GM23338 (cell line): Measurements from ENCODE around the gene SAP130. TPM values are rescaled to one million over a fixed set of nuclear protein-coding genes. Genes with fewer than 3 reads are reported as not detected.

Experiments used
- ATAC-seq: fragments of 200-7000 bp; cut with Tn5 transposase; 3 replicates; pipeline ENCODE4 v1.9.1; 2020
- DNase-seq: peaks from one replicate; pipeline ENCODE4 v3.0.0-alpha.2; 2015; ENCODE audit warnings: low spot score
- H2AFZ ChIP-seq: fragments of 200-600 bp; sonication (generic); 2 replicates; pipeline ENCODE4 v1.8.0; 2016; ENCODE audit warnings: antibody characterized with exemption, mild to moderate bottlenecking, moderate library complexity
- H3F3A ChIP-seq: fragments of 200-600 bp; sonication (generic); replicated peaks from 2 replicates; pipeline ENCODE4 v1.8.0; 2017; ENCODE audit warnings: antibody characterized with exemption, mixed run types, low read depth
- H3K27ac ChIP-seq: fragments of 200-600 bp; sonication (generic); 2 replicates; pipeline ENCODE4 v1.6.1; 2016; ENCODE audit warnings: low read depth
- H3K27me3 ChIP-seq: fragments of 200-600 bp; sonication (generic); 2 replicates; pipeline ENCODE4 v1.8.0; 2016; ENCODE audit warnings: mild to moderate bottlenecking, mixed run types, moderate library complexity; ENCODE audit not compliant: insufficient read depth
- H3K36me3 ChIP-seq: fragments of 200-600 bp; sonication (generic); 2 replicates; pipeline ENCODE4 v1.8.0; 2016; ENCODE audit warnings: mild to moderate bottlenecking; ENCODE audit not compliant: insufficient read depth
- H3K4me1 ChIP-seq: fragments of 200-600 bp; sonication (generic); 2 replicates; pipeline ENCODE4 v1.8.0; 2016; ENCODE audit warnings: mild to moderate bottlenecking, moderate library complexity; ENCODE audit not compliant: insufficient read depth
- H3K4me2 ChIP-seq: fragments of 200-600 bp; sonication (generic); 2 replicates; pipeline ENCODE4 v1.7.1; 2017; ENCODE audit warnings: mixed run types
- H3K4me3 ChIP-seq: fragments of 200-600 bp; sonication (generic); 2 replicates; pipeline ENCODE4 v1.6.1; 2016; ENCODE audit warnings: mixed run types
- H3K79me2 ChIP-seq: fragments of 200-600 bp; sonication (generic); replicated peaks from 2 replicates; pipeline ENCODE4 v1.8.0; 2017; ENCODE audit warnings: mild to moderate bottlenecking; ENCODE audit not compliant: insufficient read depth
- H3K9me2 ChIP-seq: fragments of 200-600 bp; sonication (generic); 2 replicates; pipeline ENCODE4 v1.8.0; 2017; ENCODE audit not compliant: insufficient read depth
- H4K20me1 ChIP-seq: fragments of 200-600 bp; sonication (generic); replicated peaks from 2 replicates; pipeline ENCODE4 v1.8.0; 2017; ENCODE audit warnings: mild to moderate bottlenecking; ENCODE audit not compliant: insufficient read depth
- H3K27ac Mint-ChIP-seq: 2 replicates; pipeline ENCODE4 v1.8.0; 2020; ENCODE audit warnings: inconsistent platforms, mild to moderate bottlenecking, moderate library complexity, mixed read lengths
- H3K27me3 Mint-ChIP-seq: 3 replicates; pipeline ENCODE4 v1.8.0; 2022; ENCODE audit warnings: low read depth, mild to moderate bottlenecking, moderate library complexity, mixed read lengths, inconsistent platforms; ENCODE audit not compliant: insufficient read depth, poor library complexity
- H3K36me3 Mint-ChIP-seq: 3 replicates; pipeline ENCODE4 v1.8.0; 2021; ENCODE audit warnings: low read depth, mild to moderate bottlenecking, inconsistent platforms, moderate library complexity, mixed read lengths
- H3K4me1 Mint-ChIP-seq: 3 replicates; pipeline ENCODE4 v1.8.0; 2020; ENCODE audit warnings: mild to moderate bottlenecking, inconsistent platforms, mixed read lengths
- H3K4me3 Mint-ChIP-seq: 3 replicates; pipeline ENCODE4 v1.8.0; 2021; ENCODE audit warnings: moderate library complexity, mild to moderate bottlenecking, inconsistent platforms, mixed read lengths
- H3K9me3 Mint-ChIP-seq: 3 replicates; pipeline ENCODE4 v1.8.0; 2020; ENCODE audit warnings: moderate library complexity, mild to moderate bottlenecking, inconsistent platforms, mixed read lengths
- CREB1 ChIP-seq: fragments of 250-450 bp; sonication (Bioruptor Pico); IDR thresholded peaks from 2 replicates; pipeline ENCODE4 v1.5.0; 2020; ENCODE audit warnings: low read depth, mild to moderate bottlenecking, moderate library complexity
- CTCF ChIP-seq, 2 experiments: fragments of 200-600 bp in 1 of 2; sonication (generic) in 1 of 2; conservative IDR thresholded peaks; 2 replicates each; pipeline versions ENCODE4 v1.5.1 to v1.6.1; 2016 to 2017; ENCODE audit warnings: antibody characterized with exemption in 2 of 2, low read depth in 2 of 2, mild to moderate bottlenecking in 2 of 2, moderate library complexity in 1 of 2
- ETS1 ChIP-seq: IDR thresholded peaks from 2 replicates; pipeline ENCODE4 v1.6.1; 2016; ENCODE audit warnings: antibody characterized with exemption
- EZH2 ChIP-seq: fragments of 200-600 bp; sonication (generic); IDR thresholded peaks from one replicate; pipeline ENCODE4 v1.8.0; 2017; ENCODE audit warnings: antibody characterized with exemption, mild to moderate bottlenecking, low read depth; ENCODE audit not compliant: unreplicated experiment
- EZH2phosphoT487 ChIP-seq: fragments of 200-600 bp; sonication (generic); IDR thresholded peaks from one replicate; pipeline ENCODE4 v1.8.1; 2018; ENCODE audit warnings: antibody characterized with exemption; ENCODE audit not compliant: unreplicated experiment
- JUNB ChIP-seq: IDR thresholded peaks from one replicate; pipeline ENCODE4 v1.6.1; 2016; ENCODE audit warnings: antibody characterized with exemption; ENCODE audit not compliant: unreplicated experiment
- NANOG ChIP-seq: IDR thresholded peaks from 2 replicates; pipeline ENCODE4 v1.6.1; 2016; ENCODE audit warnings: antibody characterized with exemption, borderline replicate concordance
- POLR2AphosphoS5 ChIP-seq: IDR thresholded peaks from 2 replicates; pipeline ENCODE4 v1.6.1; 2016; ENCODE audit warnings: antibody characterized with exemption, low read depth
- REST ChIP-seq: IDR thresholded peaks from one replicate; pipeline ENCODE4 v1.6.1; 2018; ENCODE audit warnings: antibody characterized with exemption; ENCODE audit not compliant: unreplicated experiment
- STAT1 ChIP-seq: IDR thresholded peaks from one replicate; pipeline ENCODE4 v1.6.1; 2016; ENCODE audit warnings: antibody characterized with exemption; ENCODE audit not compliant: unreplicated experiment
- ZNF114 ChIP-seq: fragments of 250-450 bp; sonication (Bioruptor Pico); IDR thresholded peaks from 2 replicates; pipeline ENCODE4 v1.5.0; 2020; ENCODE audit warnings: mild to moderate bottlenecking, moderate library complexity
- ZNF331 ChIP-seq: fragments of 250-450 bp; sonication (Bioruptor Pico); IDR thresholded peaks from 2 replicates; pipeline ENCODE4 v1.5.0; 2020; ENCODE audit warnings: low read depth, mild to moderate bottlenecking, moderate library complexity
- polyA plus RNA-seq: library from polyadenylated mRNA; unstranded; fragments of >200 nt; fragmentation: Nextera tagmentation; extraction: Ambion mirVana; gene quantifications from 2 replicates; pipeline ENCODE4 v1.2.1, GENCODE V29; 2016
- total RNA-seq: library from RNA; depleted of rRNA; stranded (reverse); fragments of >200 nt; shearing (Covaris generic); gene quantifications from 2 replicates; pipeline ENCODE4 v1.2.3, GENCODE V29; 2014
- TF ChIP-seq, protein P1 (sequence below): fragments of 250-450 bp; sonication (Bioruptor Pico); IDR thresholded peaks from 2 replicates; pipeline ENCODE4 v1.5.0; 2020; ENCODE audit warnings: mild to moderate bottlenecking, moderate library complexity

SAP130 gene
- total and polyA plus RNA-seq, 2 experiments from 2014 or later, result 19.5 to 35.1 TPM

DNA sequence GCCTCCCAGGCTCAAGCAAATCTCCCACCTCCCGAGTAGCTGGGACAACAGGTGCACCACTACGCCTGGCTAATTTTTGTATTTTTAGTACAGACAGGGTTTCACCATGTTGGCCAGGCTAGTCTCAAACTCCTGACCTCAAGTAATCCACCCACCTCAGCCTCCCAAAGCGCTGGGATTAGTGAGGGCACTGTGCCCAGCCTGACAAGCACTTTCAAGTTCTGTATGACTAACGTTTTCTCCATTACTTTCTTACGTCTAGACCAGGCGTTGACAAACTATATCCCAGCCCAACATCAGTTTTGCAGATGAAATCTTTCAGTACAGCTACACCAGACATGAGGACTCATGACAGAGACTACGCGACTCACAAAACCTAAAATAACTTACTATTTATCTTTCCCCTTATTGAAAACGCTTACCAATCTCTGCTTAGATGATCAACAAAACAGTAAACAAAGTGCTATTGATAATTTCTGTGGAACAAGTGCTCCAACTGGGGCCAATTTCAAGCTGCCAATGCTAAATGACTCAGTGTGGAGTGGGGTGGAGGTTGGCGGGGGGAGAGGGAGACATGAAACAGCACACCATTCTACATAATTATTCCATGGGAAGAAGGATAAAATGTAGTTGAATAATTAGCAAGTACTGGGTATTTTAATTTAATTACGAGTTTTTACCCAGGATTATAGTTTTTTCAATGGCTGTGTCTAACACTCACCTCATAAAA, 59.1 kb downstream of the SAP130 start:
- Mint-ChIP-seq H3K36me3 (peaks cover 41% of the 10 kb centered on the region), H3K4me1 (no peaks in the 10 kb centered on the region), H3K27me3 (peaks cover 7% of the 10 kb centered on the region), H3K4me3 (no peak overlapping the region), H3K27ac (no peak overlapping the region), H3K9me3 (0 out of 3 replicates have a peak, but pooled peaks cover 1% of the 10 kb centered on the region)
- no peak overlapping the region for H3K27ac ChIP-seq
- H3K27me3 ChIP-seq, result no peaks in the 10 kb centered on the region
- no peak overlapping the region for H3K4me2 ChIP-seq
- H4K20me1 ChIP-seq, result no peaks in the 10 kb centered on the region; the same call in 1 of the 2 replicates
- no peaks in the 10 kb centered on the region for H3K79me2 ChIP-seq
- no peak for DNase-seq
- H3K36me3 ChIP-seq, result peaks cover 8% of the 10 kb centered on the region
- no peaks in the 10 kb centered on the region for H3K9me2 ChIP-seq
- no peak for ATAC-seq
- TF ChIP-seq ZNF114 (CRISPR knock-in tag), result no peak
- TF ChIP-seq, protein P1, sequence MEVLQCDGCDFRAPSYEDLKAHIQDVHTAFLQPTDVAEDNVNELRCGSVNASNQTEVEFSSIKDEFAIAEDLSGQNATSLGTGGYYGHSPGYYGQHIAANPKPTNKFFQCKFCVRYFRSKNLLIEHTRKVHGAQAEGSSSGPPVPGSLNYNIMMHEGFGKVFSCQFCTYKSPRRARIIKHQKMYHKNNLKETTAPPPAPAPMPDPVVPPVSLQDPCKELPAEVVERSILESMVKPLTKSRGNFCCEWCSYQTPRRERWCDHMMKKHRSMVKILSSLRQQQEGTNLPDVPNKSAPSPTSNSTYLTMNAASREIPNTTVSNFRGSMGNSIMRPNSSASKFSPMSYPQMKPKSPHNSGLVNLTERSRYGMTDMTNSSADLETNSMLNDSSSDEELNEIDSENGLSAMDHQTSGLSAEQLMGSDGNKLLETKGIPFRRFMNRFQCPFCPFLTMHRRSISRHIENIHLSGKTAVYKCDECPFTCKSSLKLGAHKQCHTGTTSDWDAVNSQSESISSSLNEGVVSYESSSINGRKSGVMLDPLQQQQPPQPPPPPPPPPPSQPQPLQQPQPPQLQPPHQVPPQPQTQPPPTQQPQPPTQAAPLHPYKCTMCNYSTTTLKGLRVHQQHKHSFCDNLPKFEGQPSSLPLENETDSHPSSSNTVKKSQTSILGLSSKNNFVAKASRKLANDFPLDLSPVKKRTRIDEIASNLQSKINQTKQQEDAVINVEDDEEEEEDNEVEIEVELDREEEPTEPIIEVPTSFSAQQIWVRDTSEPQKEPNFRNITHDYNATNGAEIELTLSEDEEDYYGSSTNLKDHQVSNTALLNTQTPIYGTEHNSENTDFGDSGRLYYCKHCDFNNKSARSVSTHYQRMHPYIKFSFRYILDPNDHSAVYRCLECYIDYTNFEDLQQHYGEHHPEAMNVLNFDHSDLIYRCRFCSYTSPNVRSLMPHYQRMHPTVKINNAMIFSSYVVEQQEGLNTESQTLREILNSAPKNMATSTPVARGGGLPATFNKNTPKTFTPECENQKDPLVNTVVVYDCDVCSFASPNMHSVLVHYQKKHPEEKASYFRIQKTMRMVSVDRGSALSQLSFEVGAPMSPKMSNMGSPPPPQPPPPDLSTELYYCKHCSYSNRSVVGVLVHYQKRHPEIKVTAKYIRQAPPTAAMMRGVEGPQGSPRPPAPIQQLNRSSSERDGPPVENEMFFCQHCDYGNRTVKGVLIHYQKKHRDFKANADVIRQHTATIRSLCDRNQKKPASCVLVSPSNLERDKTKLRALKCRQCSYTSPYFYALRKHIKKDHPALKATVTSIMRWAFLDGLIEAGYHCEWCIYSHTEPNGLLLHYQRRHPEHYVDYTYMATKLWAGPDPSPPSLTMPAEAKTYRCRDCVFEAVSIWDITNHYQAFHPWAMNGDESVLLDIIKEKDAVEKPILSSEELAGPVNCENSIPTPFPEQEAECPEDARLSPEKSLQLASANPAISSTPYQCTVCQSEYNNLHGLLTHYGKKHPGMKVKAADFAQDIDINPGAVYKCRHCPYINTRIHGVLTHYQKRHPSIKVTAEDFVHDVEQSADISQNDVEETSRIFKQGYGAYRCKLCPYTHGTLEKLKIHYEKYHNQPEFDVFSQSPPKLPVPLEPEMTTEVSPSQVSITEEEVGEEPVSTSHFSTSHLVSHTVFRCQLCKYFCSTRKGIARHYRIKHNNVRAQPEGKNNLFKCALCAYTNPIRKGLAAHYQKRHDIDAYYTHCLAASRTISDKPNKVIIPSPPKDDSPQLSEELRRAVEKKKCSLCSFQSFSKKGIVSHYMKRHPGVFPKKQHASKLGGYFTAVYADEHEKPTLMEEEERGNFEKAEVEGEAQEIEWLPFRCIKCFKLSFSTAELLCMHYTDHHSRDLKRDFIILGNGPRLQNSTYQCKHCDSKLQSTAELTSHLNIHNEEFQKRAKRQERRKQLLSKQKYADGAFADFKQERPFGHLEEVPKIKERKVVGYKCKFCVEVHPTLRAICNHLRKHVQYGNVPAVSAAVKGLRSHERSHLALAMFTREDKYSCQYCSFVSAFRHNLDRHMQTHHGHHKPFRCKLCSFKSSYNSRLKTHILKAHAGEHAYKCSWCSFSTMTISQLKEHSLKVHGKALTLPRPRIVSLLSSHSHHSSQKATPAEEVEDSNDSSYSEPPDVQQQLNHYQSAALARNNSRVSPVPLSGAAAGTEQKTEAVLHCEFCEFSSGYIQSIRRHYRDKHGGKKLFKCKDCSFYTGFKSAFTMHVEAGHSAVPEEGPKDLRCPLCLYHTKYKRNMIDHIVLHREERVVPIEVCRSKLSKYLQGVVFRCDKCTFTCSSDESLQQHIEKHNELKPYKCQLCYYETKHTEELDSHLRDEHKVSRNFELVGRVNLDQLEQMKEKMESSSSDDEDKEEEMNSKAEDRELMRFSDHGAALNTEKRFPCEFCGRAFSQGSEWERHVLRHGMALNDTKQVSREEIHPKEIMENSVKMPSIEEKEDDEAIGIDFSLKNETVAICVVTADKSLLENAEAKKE, result no peak
- TF ChIP-seq ETS1, result no peak
- TF ChIP-seq ZNF331 (CRISPR knock-in tag), result no peak
- TF ChIP-seq EZH2, result no peak
- no peak for TF ChIP-seq CREB1 (CRISPR knock-in tag)
- TF ChIP-seq EZH2phosphoT487, result no peak
- no peak for TF ChIP-seq POLR2AphosphoS5
- TF ChIP-seq JUNB, result no peak
- no peak for TF ChIP-seq CTCF (conservative IDR thresholded peaks at IDR 0.05; ENCODE audit: low read depth in 2 of 2)
- no peak for TF ChIP-seq STAT1
- TF ChIP-seq REST, result no peak
- no peak for TF ChIP-seq NANOG
- H2AFZ ChIP-seq, result no peak overlapping the region
- no peak overlapping the region for H3K4me3 ChIP-seq
- no peaks in the 10 kb centered on the region for H3K4me1 ChIP-seq
- no peaks in the 10 kb centered on the region for H3F3A ChIP-seq
